ENCODE measurements around the gene PCDHGA1.
A peak's percentile ranks its signal among the peaks of the same experiment; 100 is the strongest.
"Not testable (repeated sequence)": the region's sequence is repeated elsewhere in the genome, so short reads cannot be mapped to it uniquely, and the experiment has no call there.

Gene PCDHGA1

GRCh38 chr5:141330299-141331080, at the start of gene PCDHGA1:
TSS of gene PCDHGA1 (plus strand) at chr5:141330514.
- peak; percentile 36 for DNase-seq

GRCh38 chr5:141298376-141298775, 31.9 kb upstream of the PCDHGA1 start:
- no peak for DNase-seq

GRCh38 chr5:141303756-141304155, 26.6 kb upstream of the PCDHGA1 start, which contains the start of gene SLC25A2:
TSS of gene SLC25A2 (minus strand) at chr5:141304049. CDS start at chr5:141303865, 184 bp downstream.
- DNase-seq, result no peak

- DNase-seq, result no peak
Observed at GRCh38 chr5:141306630-141307029, 23.7 kb upstream of the PCDHGA1 start.

GRCh38 chr5:141313711-141314110, 16.6 kb upstream of the PCDHGA1 start:
- DNase-seq, result no peak

GRCh38 chr5:141316963-141317362, 13.4 kb upstream of the PCDHGA1 start:
- DNase-seq, result not testable (repeated sequence)

GRCh38 chr5:141319202-141319601, 11.1 kb upstream of the PCDHGA1 start:
- no peak for DNase-seq

- DNase-seq, result no peak
Observed at GRCh38 chr5:141319699-141320098, 10.6 kb upstream of the PCDHGA1 start.

- DNase-seq, result peak; percentile 95
Observed at GRCh38 chr5:141320225-141321169, 9.8 kb upstream of the PCDHGA1 start, which contains the start of gene TAF7. TSS of gene TAF7 (minus strand) at chr5:141320784. CDS start at chr5:141320044, 740 bp downstream.

GRCh38 chr5:141322261-141322660, 8.1 kb upstream of the PCDHGA1 start:
- DNase-seq, result no peak

GRCh38 chr5:141326088-141326854, 4.0 kb upstream of the PCDHGA1 start:
- DNase-seq, result peak; percentile 76

GRCh38 chr5:141328231-141328630, 2.1 kb upstream of the PCDHGA1 start:
- no peak for DNase-seq

- not testable (repeated sequence) for DNase-seq
Observed at GRCh38 chr5:141332571-141332970, 2.3 kb downstream of the PCDHGA1 start.

GRCh38 chr5:141338538-141339306, 8.4 kb downstream of the PCDHGA1 start, which contains the start of gene PCDHGA2:
TSS of gene PCDHGA2 (plus strand) at chr5:141338760.
- no peak for DNase-seq

GRCh38 chr5:141340781-141341354, 10.6 kb downstream of the PCDHGA1 start:
- DNase-seq, result not testable (repeated sequence)

GRCh38 chr5:141342773-141343172, 12.5 kb downstream of the PCDHGA1 start:
- DNase-seq, result no peak

- no peak for DNase-seq
Observed at GRCh38 chr5:141343242-141343952, 13.1 kb downstream of the PCDHGA1 start, which contains the start of gene PCDHGA3. TSS of gene PCDHGA3 (plus strand) at chr5:141343829. CDS start at chr5:141344034, 205 bp downstream.

GRCh38 chr5:141343953-141344463, 13.7 kb downstream of the PCDHGA1 start:
- no peak for DNase-seq

GRCh38 chr5:141345327-141345726, 15.0 kb downstream of the PCDHGA1 start:
- no peak for DNase-seq

- not testable (repeated sequence) for DNase-seq
Observed at GRCh38 chr5:141346017-141346416, 15.7 kb downstream of the PCDHGA1 start.

Data from CD4-positive, alpha-beta T cell treated with Interleukin-10 for 1 hour (primary cell).